HG03342 (cell line): Measurements from ENCODE around the gene RET.

ENCODE experiments used
- ATAC-seq: cut with Tn5 transposase; IDR thresholded peaks from one replicate; pipeline ENCODE4 v1.9.1; 2021; ENCODE audit warnings: mild to moderate bottlenecking, moderate library complexity; ENCODE audit not compliant: unreplicated experiment

The RET gene

DNA sequence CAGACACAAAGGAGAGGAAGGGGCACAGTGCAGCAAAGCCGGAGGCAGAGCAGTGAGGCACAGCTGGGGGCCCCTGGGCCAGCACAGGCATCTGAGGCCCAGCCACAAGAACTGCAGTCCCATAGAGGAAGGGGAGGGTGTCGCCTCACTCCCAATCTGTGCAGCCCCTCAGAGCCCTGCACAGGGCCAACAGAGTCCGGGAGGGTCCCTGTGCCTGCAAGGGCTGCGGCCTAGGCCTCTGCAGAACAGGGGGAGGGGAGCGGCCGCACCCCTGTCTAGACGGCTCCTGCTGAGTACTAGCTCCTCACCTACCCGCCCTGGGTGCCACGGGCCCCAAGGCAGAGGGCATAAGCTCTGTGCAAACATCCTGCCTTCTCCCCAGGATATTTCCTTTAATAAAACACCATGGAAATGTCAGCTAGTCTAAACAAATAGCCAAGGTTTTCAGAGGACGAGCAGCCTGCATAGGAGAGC is 32.4 kb upstream of the RET start:
- ATAC-seq: no peak

GRCh38 chr10:43044961-43045621 is 31.8 kb upstream of the RET start:
- no peak for ATAC-seq

GRCh38 chr10:43045631-43046287 is 31.1 kb upstream of the RET start:
- ATAC-seq: no peak

DNA sequence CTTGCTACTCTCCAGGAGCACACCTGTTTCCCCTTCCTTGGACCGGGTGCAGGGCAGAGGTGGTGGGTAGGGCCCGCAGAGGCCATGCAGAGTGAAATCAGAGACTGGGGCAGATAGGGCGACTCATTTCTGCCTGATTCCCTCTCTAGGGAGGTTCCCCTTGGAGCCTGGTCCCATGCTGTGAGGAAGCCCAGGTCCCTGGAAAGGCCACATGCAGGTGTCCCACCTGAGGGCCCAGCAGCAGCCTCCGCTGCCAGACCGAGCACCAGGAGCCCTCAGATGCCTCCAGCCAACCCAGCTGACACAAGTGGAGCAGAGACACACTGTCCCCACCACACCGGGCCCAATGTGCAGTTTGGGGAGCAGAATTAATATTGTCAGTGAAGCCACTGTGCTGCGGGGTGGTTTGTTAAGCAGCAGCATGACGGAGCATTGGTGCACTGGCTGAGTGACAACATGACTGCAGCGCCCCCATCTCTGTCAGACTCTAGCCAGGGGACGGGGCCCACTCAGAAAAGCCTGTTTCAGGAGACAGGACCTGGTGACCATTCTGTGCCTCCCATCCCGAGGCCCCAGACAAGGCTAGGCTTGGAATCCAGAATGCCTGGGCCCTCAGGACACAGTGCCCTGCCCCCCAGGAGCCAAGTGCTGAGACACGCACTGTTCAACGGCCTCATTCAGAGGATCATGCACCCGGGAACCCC is 30.4 kb upstream of the RET start:
- ATAC-seq: no peak

DNA sequence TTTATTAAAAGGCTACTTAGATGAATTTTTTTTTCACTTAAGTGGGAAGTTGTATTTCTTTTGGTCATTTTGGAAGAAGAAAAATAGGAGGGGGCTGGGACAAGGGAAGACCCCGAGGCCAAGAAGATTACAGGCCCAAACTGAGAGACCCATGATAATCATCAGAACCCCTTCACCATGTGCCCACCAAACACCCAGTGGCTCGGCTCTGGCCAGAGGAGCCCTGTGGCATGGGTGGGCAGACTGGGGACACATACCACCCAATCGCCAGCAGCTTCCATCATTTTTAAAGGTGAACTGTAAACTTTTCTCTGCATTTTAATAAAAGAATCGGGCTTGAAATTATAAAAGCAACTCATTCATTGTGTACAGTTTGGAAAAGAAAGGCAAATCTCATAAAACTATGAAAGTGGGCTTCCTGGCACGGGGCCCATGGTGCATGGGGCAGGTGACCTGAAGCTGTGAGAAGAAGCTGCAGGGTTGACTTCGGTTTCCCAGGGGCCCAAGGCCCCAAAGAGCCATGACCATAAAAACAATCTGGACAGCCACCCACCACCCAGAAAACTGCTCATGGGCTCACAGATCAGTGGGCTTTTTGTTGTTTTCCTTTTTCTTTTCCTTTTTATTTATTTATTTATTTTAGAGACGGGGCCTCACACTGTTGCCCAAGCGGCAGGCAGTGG is 29.4 kb upstream of the RET start:
- no peak for ATAC-seq

GRCh38 chr10:43048301-43049051 is 28.4 kb upstream of the RET start:
- ATAC-seq: no peak

GRCh38 chr10:43049081-43049551 is 27.8 kb upstream of the RET start:
- no peak for ATAC-seq

DNA sequence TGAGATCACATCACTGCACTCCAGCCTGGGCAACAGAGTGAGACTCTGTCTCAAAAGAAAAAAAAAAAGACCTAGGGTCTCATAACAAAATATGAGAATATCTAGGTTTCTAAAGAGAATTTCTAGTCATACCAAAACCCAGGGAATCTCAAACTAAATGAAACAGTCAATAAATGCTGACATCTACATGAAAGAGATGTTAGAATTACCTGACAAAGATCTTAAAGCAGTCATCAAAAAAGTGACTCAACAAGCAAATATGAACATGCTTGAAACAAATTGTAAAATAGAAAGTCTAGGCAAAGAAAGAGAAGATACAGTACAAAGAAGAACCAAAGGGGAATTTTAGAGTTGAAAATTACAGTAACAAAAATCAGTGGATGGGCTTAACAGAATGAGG is 26.9 kb upstream of the RET start:
- no peak for ATAC-seq

DNA sequence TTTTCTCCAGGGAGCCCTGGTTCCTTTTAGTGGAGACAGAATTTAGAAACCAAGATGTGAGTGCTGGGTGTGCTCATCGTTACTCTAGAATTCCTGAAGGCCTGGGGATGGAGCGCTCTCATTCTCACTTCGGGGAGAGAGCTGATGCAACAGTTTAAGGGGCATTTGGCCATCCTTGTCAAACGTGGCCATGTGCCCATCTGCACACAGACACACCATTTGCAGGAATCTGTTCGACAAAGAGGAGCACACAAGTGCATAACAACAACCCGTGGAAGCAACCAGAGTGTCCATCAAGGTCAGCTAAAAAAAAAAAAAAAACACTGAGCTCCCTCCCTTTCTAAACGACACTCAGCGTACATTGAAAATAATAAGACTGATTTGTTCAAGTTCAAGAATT is 23.0 kb upstream of the RET start:
- ATAC-seq: no peak

- no peak for ATAC-seq
Measured at GRCh38 chr10:43054593-43054992, 22.3 kb upstream of the RET start.

- no peak for ATAC-seq
Measured at GRCh38 chr10:43055217-43055616, 21.7 kb upstream of the RET start.

GRCh38 chr10:43055991-43056567 is 20.8 kb upstream of the RET start:
- no peak for ATAC-seq

DNA sequence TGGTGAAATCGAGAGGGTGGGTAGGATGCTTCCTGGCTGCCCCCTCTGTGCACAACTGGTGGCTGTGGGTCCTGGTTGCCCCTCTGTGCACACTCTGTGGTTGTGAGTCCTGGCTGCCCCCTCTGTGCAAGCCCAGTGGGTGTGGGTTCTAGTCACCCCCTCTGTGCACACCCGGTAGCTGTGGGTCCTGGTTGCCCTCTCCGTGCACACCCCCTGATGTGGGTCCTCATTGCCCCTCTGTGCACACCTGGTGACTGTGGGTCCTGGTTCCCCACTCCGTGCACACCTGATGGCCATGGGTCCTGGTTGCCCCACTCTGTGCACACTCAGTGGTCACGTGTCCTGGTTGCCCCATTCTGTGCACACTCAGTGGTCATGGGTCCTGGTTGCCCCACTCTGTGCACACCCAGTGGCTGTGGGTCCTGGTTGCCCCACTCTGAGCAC is 20.3 kb upstream of the RET start:
- no peak for ATAC-seq

DNA sequence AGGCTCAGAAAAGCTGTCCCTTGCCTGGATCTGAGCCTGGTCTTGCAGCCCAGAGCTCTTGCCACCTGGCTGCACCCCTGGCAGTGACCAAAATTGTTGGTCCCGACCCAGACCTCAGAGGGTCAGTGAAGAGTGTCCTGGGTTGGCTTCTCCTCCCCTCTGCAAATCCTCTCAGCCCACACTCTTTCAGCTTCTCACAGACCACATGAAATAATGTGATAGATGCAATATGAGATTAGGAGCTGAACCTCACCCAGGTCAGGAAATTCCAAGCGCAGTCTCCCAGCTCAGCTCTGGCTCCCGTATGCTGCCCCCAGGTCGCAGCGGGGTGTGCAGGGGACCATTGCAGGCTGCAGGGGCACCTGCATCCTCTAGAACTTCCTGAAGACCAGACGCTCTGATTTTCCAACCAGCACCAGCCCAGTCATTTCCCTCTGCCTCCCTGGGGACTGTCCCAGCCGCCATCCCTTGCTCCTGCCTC is 19.6 kb upstream of the RET start:
- no peak for ATAC-seq

DNA sequence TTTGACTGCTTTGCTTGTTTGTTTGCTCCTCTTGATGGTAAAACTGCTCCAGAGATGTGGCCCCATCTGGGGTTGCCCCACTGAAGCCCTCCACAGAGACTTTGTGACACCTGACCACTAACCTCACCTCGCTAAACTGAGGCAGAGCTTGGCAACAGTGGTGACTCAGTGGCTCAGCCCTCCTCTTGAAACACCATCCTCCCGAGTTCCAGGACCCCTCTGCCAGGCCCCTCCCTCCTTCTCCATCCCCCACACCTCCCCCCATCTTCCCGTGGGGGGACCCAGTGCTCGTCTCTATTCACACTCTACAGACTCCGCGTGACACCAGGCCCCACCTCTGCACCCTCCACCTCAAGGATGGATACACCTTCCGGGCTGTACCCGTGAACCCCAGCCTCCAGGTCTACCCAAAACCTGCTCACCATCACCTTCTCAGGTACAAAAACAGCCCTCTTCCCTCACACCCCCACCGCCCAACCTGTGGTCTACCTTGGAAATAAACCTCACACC is 19.0 kb upstream of the RET start:
- no peak for ATAC-seq

DNA sequence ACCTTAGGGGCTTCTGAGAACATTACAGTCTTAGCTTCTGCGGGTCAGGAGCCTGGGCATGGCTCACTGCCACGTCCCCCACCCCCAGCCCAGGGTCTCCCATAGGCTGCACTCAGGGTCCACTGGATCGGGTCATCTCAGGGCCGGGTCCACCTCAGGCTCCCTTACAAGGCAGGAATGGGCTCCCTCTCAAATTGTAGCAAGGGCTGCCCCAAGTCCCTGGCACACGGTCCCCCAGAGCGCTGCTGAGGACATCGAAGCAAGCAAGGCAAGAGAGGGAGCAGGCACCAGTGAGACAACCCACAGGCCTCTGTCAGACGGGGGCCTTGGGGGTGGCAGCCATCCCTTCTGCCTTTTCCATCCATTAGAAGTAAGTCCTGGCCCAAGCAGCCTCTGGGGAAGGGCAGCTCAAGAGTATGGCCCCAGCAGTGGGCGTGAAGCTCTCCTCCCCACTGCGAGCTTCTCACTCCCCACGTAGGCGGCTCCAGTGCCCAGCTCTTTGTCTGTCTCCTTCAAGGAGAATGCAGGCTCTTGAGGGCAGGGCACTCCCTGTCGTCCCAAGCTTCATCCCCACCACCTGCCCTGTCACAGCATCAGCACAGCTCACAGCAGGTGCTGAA is 18.0 kb upstream of the RET start:
- ATAC-seq: no peak

GRCh38 chr10:43059336-43059720 is 17.5 kb upstream of the RET start:
- ATAC-seq: no peak

GRCh38 chr10:43059828-43060227 is 17.0 kb upstream of the RET start:
- ATAC-seq: no peak

DNA sequence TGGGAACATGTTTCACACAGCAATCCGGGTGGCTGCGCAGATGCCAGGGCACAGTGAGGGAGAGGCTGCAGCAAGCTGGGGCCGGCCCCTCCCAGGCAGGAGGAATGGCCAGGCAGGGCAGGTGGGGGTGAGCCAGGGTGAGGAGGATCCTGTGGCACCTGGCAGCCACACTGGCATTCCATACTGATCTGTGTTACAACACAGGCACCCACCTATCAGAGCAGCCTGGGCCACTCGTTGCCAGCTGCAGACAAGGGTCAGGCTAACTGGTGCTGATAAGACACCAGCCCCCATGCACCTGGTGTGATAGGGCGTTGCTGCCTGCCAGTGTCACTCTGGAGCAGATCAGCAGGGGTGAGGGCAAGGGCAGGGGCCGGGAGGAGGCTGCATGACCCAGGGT is 16.6 kb upstream of the RET start:
- ATAC-seq: no peak

DNA sequence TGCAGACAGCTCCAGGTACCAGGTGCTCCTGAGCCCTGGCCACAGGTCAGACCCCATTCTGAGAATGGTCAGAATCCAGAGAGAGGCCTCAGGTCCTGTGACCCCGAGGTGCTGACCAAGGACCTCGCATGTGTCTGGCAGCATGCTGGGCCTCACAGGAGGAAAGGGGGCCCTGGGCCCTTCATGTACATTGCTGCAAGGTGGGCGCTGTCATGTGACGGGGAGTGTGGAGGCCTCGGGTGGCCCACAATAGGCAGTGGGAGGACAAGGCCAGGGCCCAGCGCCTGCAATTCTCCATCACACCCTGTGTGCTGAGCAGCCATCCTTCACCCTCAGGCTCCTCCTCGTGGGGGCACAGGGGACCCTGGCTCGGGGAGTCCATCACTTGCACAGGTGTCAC is 15.5 kb upstream of the RET start:
- no peak for ATAC-seq
